WTC11 (cell line): ENCODE results near the gene METTL1.

ENCODE experiments used
- TF ChIP-seq, protein P1 (sequence below): fragments of 200-600 bp; IDR thresholded peaks from 2 replicates; pipeline ENCODE4 v1.8.0; 2022; ENCODE audit warnings: antibody characterized with exemption
- TF ChIP-seq, protein P2 (sequence below): sonication (generic); formaldehyde crosslinking; IDR thresholded peaks from 2 replicates; pipeline ENCODE4 v1.8.0; 2022; ENCODE audit warnings: mild to moderate bottlenecking, missing genetic modification reagents
- TF ChIP-seq, protein P3 (sequence below): sonication (generic); formaldehyde crosslinking; IDR thresholded peaks from 2 replicates; pipeline ENCODE4 v1.8.1; 2022; ENCODE audit warnings: missing genetic modification reagents, borderline replicate concordance

DNA sequence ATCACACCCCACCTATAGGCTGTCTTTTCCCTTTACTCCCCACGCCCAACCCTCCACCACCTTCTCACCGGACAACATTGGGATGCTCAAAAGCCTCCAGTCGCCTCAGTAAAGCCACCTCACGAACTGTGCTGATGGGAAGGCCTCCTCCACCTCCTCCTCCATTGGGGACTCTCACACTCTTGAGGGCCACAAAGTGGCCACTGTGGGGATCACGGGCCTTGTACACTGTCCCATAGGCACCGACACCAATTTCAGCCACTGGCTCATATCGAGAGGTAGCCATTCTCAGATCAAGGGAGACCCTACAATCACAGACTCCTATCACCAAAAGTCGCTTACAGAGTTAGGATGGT lies 20.5 kb downstream of the METTL1 start:
- TF ChIP-seq, protein P1, sequence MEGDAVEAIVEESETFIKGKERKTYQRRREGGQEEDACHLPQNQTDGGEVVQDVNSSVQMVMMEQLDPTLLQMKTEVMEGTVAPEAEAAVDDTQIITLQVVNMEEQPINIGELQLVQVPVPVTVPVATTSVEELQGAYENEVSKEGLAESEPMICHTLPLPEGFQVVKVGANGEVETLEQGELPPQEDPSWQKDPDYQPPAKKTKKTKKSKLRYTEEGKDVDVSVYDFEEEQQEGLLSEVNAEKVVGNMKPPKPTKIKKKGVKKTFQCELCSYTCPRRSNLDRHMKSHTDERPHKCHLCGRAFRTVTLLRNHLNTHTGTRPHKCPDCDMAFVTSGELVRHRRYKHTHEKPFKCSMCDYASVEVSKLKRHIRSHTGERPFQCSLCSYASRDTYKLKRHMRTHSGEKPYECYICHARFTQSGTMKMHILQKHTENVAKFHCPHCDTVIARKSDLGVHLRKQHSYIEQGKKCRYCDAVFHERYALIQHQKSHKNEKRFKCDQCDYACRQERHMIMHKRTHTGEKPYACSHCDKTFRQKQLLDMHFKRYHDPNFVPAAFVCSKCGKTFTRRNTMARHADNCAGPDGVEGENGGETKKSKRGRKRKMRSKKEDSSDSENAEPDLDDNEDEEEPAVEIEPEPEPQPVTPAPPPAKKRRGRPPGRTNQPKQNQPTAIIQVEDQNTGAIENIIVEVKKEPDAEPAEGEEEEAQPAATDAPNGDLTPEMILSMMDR = no peak
- TF ChIP-seq, protein P2, sequence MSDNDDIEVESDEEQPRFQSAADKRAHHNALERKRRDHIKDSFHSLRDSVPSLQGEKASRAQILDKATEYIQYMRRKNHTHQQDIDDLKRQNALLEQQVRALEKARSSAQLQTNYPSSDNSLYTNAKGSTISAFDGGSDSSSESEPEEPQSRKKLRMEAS = no peak
- TF ChIP-seq, protein P3, sequence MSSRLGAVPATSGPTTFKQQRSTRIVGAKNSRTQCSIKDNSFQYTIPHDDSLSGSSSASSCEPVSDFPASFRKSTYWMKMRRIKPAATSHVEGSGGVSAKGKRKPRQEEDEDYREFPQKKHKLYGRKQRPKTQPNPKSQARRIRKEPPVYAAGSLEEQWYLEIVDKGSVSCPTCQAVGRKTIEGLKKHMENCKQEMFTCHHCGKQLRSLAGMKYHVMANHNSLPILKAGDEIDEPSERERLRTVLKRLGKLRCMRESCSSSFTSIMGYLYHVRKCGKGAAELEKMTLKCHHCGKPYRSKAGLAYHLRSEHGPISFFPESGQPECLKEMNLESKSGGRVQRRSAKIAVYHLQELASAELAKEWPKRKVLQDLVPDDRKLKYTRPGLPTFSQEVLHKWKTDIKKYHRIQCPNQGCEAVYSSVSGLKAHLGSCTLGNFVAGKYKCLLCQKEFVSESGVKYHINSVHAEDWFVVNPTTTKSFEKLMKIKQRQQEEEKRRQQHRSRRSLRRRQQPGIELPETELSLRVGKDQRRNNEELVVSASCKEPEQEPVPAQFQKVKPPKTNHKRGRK (CRISPR knock-in tag) = no peak
